Epithelial cell of proximal tubule (primary cell): Measurements from ENCODE around the gene VIP. TPM values are rescaled to one million over a fixed set of nuclear protein-coding genes. Genes with fewer than 3 reads are reported as not detected.
"Not testable (repeated sequence)": the region's sequence is repeated elsewhere in the genome, so short reads cannot be mapped to it uniquely, and the experiment has no call there.

Experiments
- DNase-seq: peaks from one replicate; pipeline ENCODE4 v3.0.0-alpha.2; 2011; ENCODE audit warnings: low read depth
- H3K4me3 ChIP-seq: 2 replicates; pipeline ENCODE4 v1.5.1; 2011; ENCODE audit warnings: low read depth, mild to moderate bottlenecking, low read length
- CTCF ChIP-seq: conservative IDR thresholded peaks from 2 replicates; pipeline ENCODE4 v1.5.1; 2012; ENCODE audit warnings: low read depth, mild to moderate bottlenecking, low read length
- total RNA-seq: library from RNA; depleted of rRNA; stranded (reverse); fragments of >200 nt; gene quantifications from 2 replicates; pipeline ENCODE4 v1.2.3, GENCODE V29; 2015

Gene VIP
- not detected in 2 replicates for total RNA-seq

GRCh38 chr6:152750694-152751093, at the start of gene VIP:
Gene VIP, plus strand, starts transcription at chr6:152750797. Its CDS starts 1,381 bp downstream, at chr6:152752178.
- no peak within 1 kb of the TSS for H3K4me3 ChIP-seq
- TF ChIP-seq CTCF = no peak
- no peak for DNase-seq

GRCh38 chr6:152701081-152701862, 49.3 kb upstream of the VIP start:
- peak; percentile 6 for TF ChIP-seq CTCF
- no peak overlapping the region for H3K4me3 ChIP-seq
- DNase-seq = no peak

- no peak for TF ChIP-seq CTCF
- DNase-seq = no peak
- no peak overlapping the region for H3K4me3 ChIP-seq
These were observed 48.7 kb upstream of the VIP start for GRCh38 chr6:152701863-152702401.

GRCh38 chr6:152703750-152704149, 46.8 kb upstream of the VIP start:
- not testable (repeated sequence) for H3K4me3 ChIP-seq, DNase-seq

GRCh38 chr6:152705327-152705726, 45.3 kb upstream of the VIP start:
- no peak overlapping the region for H3K4me3 ChIP-seq
- DNase-seq = no peak
- TF ChIP-seq CTCF = no peak

GRCh38 chr6:152716322-152716721, 34.3 kb upstream of the VIP start:
- DNase-seq = no peak
- H3K4me3 ChIP-seq = no peak overlapping the region
- no peak for TF ChIP-seq CTCF

- DNase-seq = no peak
- no peak overlapping the region for H3K4me3 ChIP-seq
- no peak for TF ChIP-seq CTCF
These were observed 29.6 kb upstream of the VIP start for GRCh38 chr6:152720974-152721373.
